Thoracic aorta (tissue), 2 donors: Measurements from ENCODE around the gene ZNF697. TPM values are rescaled to one million over a fixed set of nuclear protein-coding genes. Genes with fewer than 3 reads are reported as not detected.
"Not testable (repeated sequence)": the region's sequence is repeated elsewhere in the genome, so short reads cannot be mapped to it uniquely, and the experiment has no call there.

ENCODE experiments used
- ATAC-seq: fragments of 150-250 bp; one replicate; pipeline ENCODE4 v1.8.0; 2017; ENCODE audit warnings: low read depth; ENCODE audit not compliant: insufficient number of reproducible peaks, low FRiP score
- DNase-seq: peaks from one replicate; pipeline ENCODE4 v3.0.0-alpha.2; 2020; ENCODE audit warnings: low spot score
- H3K27ac ChIP-seq, 2 donors: fragments of 200-600 bp; sonication (generic); 1 replicate in 1 of 2; 2 replicates in 1 of 2; pipeline ENCODE4 v1.5.1; 2016; ENCODE audit warnings: mild to moderate bottlenecking in 2 of 2, moderate library complexity in 2 of 2
- H3K27me3 ChIP-seq: fragments of 200-600 bp; sonication (generic); replicated peaks from 2 replicates; pipeline ENCODE4 v1.6.0; 2016; ENCODE audit warnings: mild to moderate bottlenecking; ENCODE audit not compliant: insufficient read depth
- H3K36me3 ChIP-seq: fragments of 200-600 bp; sonication (generic); one replicate; pipeline ENCODE4 v1.5.1; 2016
- H3K4me1 ChIP-seq, 2 donors: fragments of 200-600 bp; sonication (generic); 1 replicate in 1 of 2; 2 replicates in 1 of 2; pipeline versions ENCODE4 v1.5.1 to v1.6.0; 2016; ENCODE audit warnings: low read depth in 2 of 2, mild to moderate bottlenecking in 1 of 2; ENCODE audit not compliant: control insufficient read depth in 1 of 2
- H3K4me3 ChIP-seq: fragments of 200-600 bp; sonication (generic); 2 replicates; pipeline ENCODE4 v1.5.1; 2016; ENCODE audit warnings: mild to moderate bottlenecking
- H3K9me3 ChIP-seq: fragments of 200-600 bp; sonication (generic); 2 replicates; pipeline ENCODE4 v1.5.1; 2016
- CTCF ChIP-seq: fragments of 200-600 bp; sonication (generic); IDR thresholded peaks from one replicate; pipeline ENCODE4 v1.5.1; 2019; ENCODE audit warnings: antibody characterized with exemption
- total RNA-seq, 2 donors: library from RNA; depleted of rRNA; stranded (reverse); fragments of >200 nt; gene quantifications; one replicate each; pipeline versions ENCODE4 v1.1.0 to v1.2.3, GENCODE V29; 2016

ZNF697 gene
- total RNA-seq, result 1 to 10 TPM in 1 of 2 donors, under 1 TPM in 1; 0.95 to 4.1 TPM

DNA sequence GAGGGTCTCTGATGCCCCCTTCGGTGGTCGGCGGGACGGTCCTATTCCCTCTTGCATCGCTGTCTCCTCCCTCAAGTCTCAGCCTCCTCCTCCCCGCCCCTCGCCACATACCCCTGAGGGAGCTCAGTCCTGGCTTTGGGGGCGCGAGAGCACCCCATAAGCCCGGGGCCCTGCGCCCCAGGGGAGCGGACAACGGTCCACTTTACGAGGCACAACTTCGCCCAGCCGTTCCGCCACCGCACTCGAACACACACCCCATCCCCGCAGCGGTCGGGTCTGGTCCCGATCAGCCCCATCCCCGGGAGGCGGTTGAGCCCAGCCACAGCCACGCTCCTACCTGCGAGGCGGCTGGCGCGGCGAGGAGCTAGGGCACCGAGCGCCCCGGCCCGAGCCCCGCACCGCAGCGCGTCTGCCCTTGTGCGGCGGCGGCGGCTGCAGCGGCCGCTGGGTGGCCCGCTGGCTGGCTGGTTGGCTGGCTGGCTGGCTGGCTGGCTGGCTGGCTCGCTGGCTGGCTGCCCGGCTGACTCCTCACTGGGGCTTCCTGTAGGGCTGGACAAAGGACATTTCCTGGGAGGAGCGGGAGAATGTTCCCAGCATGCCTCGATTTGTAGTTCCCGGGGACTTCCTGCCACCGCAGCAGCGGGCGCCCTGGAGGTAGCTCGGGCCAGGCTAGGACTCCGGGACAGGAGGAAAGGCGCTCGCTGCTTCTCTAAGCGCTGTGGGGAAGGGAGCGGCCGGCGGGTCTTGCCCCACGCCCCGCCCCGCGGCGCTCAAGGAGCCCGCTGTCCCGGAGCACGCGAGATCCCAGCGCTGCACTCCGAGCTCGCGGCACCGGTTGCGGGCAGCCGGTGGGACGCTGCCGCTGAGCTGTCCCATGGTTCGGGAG is at the start of gene ZNF697:
Gene ZNF697, minus strand, starts transcription at position 533 of the 886 bp plus-strand sequence. CDS start 22,166 bp downstream, outside the sequence.
- peak; percentile 17 for TF ChIP-seq CTCF
- DNase-seq (peak; percentile 90), ATAC-seq (peak; percentile 96)
- Histone ChIP-seq H3K4me3 (peak within 1 kb of the TSS; percentile 97), H3K4me1 (peaks cover 8 to 21% of the 10 kb centered on the region in 2 donors), H3K27me3 (no peaks in the 10 kb centered on the region), H3K9me3 (no peaks in the 10 kb centered on the region), H3K36me3 (no peaks in the 10 kb centered on the region), H3K27ac (peak within 1 kb of the TSS; percentile 79 to 88)

DNA sequence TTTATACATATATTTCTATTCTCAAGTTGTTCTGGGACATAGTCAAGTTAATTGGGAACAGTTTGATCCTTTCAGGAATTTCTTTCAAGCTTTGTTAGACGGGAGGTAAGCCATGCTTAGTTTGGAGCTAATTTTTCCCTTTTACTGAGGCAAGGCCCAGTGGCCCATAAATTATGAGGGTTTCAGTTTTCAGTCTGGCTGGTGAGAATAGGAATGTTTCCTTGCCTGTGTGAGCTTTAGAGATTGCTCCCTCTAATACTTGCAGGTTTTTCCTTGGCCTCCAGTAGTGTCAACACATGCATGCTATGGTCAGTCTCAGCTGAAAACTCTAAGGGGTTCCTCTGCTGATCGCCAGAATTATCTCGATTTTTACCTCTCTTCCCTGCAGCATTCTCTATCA is 49.5 kb upstream of the ZNF697 start:
- Histone ChIP-seq H3K27me3 (no peaks in the 10 kb centered on the region), H3K9me3 (no peaks in the 10 kb centered on the region), H3K4me3 (no peak overlapping the region), H3K36me3 (no peaks in the 10 kb centered on the region), H3K27ac (no peak overlapping the region), H3K4me1 (no peaks in the 10 kb centered on the region)
- TF ChIP-seq CTCF, result no peak
- no peak for DNase-seq
- ATAC-seq, result no peak

DNA sequence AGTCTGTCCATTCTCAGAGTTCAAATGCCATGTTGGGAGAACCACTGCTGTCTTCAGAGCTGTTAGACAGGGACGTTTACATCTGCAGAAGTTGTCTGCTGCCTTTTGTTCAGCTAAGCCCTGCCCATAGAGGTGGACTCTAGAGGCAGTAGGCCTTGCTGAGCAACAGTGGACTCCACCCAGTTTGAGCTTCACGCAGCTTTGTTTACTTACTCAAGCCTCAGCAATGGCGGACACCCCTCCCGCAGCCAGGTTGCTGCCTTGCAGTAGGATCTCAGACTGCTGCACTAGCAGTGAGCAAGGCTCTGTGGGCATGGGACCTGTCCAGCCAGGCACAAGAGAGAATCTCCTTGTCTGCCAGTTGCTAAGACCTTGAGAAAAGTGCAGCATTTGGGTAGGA is 48.8 kb upstream of the ZNF697 start:
- not testable (repeated sequence) for H3K36me3 ChIP-seq, DNase-seq, H3K27ac ChIP-seq, H3K9me3 ChIP-seq, ATAC-seq, H3K4me1 ChIP-seq, H3K4me3 ChIP-seq, H3K27me3 ChIP-seq

- Histone ChIP-seq H3K27me3 (no peaks in the 10 kb centered on the region), H3K27ac (no peak overlapping the region), H3K36me3 (no peaks in the 10 kb centered on the region), H3K4me3 (no peak overlapping the region), H3K9me3 (no peaks in the 10 kb centered on the region), H3K4me1 (no peaks in the 10 kb centered on the region)
- ATAC-seq, result no peak
- no peak for DNase-seq
- no peak for TF ChIP-seq CTCF
These were observed 41.4 kb upstream of the ZNF697 start for GRCh38 chr1:119689511-119689910.

DNA sequence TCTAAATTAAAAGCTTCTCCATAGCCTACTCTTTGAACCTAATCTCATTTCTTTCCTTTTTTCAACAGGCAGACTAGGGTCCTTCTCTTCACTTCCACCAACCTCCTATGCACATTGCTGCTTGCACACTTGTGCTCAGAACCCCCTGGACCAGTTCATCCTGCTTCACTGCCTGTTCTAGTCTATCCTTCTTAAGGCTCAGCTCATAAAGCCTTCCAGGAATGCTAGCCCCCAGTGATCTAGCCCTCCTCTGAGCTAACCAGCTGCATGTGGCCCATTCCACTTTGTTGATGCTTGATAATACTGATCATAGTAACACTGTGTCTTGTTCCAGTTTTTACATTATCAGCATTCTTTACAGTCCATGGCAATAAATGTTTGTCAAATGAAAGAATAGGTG is 40.7 kb upstream of the ZNF697 start:
- Histone ChIP-seq H3K4me3 (no peak overlapping the region), H3K36me3 (no peaks in the 10 kb centered on the region), H3K27ac (no peak overlapping the region), H3K9me3 (no peaks in the 10 kb centered on the region), H3K27me3 (no peaks in the 10 kb centered on the region), H3K4me1 (no peaks in the 10 kb centered on the region)
- no peak for DNase-seq
- TF ChIP-seq CTCF, result no peak
- no peak for ATAC-seq
